ENCODE results near the gene GRIK2. TPM values are rescaled to one million over a fixed set of nuclear protein-coding genes. Genes with fewer than 3 reads are reported as not detected.

The GRIK2 gene
- total RNA-seq, 4 donors from 2014 or later, result 2.0 to 4.0 (median 2.0) TPM; not detected in 1

- H3K9me3 ChIP-seq, result no peaks in the 10 kb centered on the region
- WGBS, 2 donors (ENCODE audit: low coverage in 1 of 2), result 69% methylated on average over 4 of the region's 4 CpGs; no CpG with 5 or more reads in 1 of the 2 donors
- no peak for DNase-seq
- no peak overlapping the region for H3K4me3 ChIP-seq
- intact Hi-C loops (cut with DNase I; ENCODE audit: low total_unique reads), result no loop called here
- TF ChIP-seq CTCF (IDR thresholded peaks at IDR 0.05), result no peak
- TF ChIP-seq POLR2AphosphoS5 (IDR thresholded peaks at IDR 0.05), result no peak
- TF ChIP-seq EP300 (IDR thresholded peaks at IDR 0.05; ENCODE audit: low read depth), result no peak
- TF ChIP-seq POLR2A (IDR thresholded peaks at IDR 0.05), result no peak
- in situ Hi-C loops (cut with MboI; ENCODE audit: low pct_ligation_motif_present in 1 of 4, low pct_unique_long_range_greater_than_20kb in 1 of 4, low sequenced_read_pairs in 3 of 4), result no loop called here
- no peaks in the 10 kb centered on the region for H3K27me3 ChIP-seq
- H3K4me1 ChIP-seq, result no peaks in the 10 kb centered on the region
- H3K27ac ChIP-seq, result no peak overlapping the region
- H3K36me3 ChIP-seq, result no peaks in the 10 kb centered on the region
Measured at GRCh38 chr6:102015431-102015830, 621.9 kb downstream of the GRIK2 start.

GRCh38 chr6:102022281-102022680 lies 628.8 kb downstream of the GRIK2 start:
- Histone ChIP-seq H3K27ac (no peak overlapping the region), H3K4me1 (no peaks in the 10 kb centered on the region), H3K4me3 (no peak overlapping the region), H3K36me3 (no peaks in the 10 kb centered on the region), H3K27me3 (no peaks in the 10 kb centered on the region), H3K9me3 (no peaks in the 10 kb centered on the region)
- WGBS, 2 donors (ENCODE audit: low coverage in 1 of 2), result 77 to 83% methylated on average over 2 of the region's 2 CpGs
- DNase-seq, result no peak
- intact Hi-C loops (cut with DNase I; ENCODE audit: low total_unique reads) (no loop called here), in situ Hi-C loops (cut with MboI; ENCODE audit: low pct_ligation_motif_present in 1 of 4, low pct_unique_long_range_greater_than_20kb in 1 of 4, low sequenced_read_pairs in 3 of 4) (no loop called here)
- TF ChIP-seq POLR2AphosphoS5 (IDR thresholded peaks at IDR 0.05) (no peak), EP300 (IDR thresholded peaks at IDR 0.05; ENCODE audit: low read depth) (no peak), POLR2A (IDR thresholded peaks at IDR 0.05) (no peak), CTCF (IDR thresholded peaks at IDR 0.05) (no peak)

- no peaks in the 10 kb centered on the region for H3K27me3 ChIP-seq
- no peak for DNase-seq
- in situ Hi-C loops (cut with MboI; ENCODE audit: low pct_ligation_motif_present in 1 of 4, low pct_unique_long_range_greater_than_20kb in 1 of 4, low sequenced_read_pairs in 3 of 4), result no loop called here
- TF ChIP-seq POLR2AphosphoS5 (IDR thresholded peaks at IDR 0.05) (no peak), POLR2A (IDR thresholded peaks at IDR 0.05) (no peak), EP300 (IDR thresholded peaks at IDR 0.05; ENCODE audit: low read depth) (no peak), CTCF (IDR thresholded peaks at IDR 0.05) (no peak)
- no peak overlapping the region for H3K27ac ChIP-seq
- no peaks in the 10 kb centered on the region for H3K9me3 ChIP-seq
- no peaks in the 10 kb centered on the region for H3K4me1 ChIP-seq
- H3K36me3 ChIP-seq, result no peaks in the 10 kb centered on the region
- intact Hi-C loops (cut with DNase I; ENCODE audit: low total_unique reads), result no loop called here
- no peak overlapping the region for H3K4me3 ChIP-seq
Measured at GRCh38 chr6:102022803-102023202, 629.3 kb downstream of the GRIK2 start.

- Histone ChIP-seq H3K36me3 (no peaks in the 10 kb centered on the region), H3K27ac (no peak overlapping the region), H3K4me1 (no peaks in the 10 kb centered on the region), H3K27me3 (no peaks in the 10 kb centered on the region), H3K4me3 (no peak overlapping the region), H3K9me3 (no peaks in the 10 kb centered on the region)
- in situ Hi-C loops (cut with MboI; ENCODE audit: low pct_ligation_motif_present in 1 of 4, low pct_unique_long_range_greater_than_20kb in 1 of 4, low sequenced_read_pairs in 3 of 4), result no loop called here
- TF ChIP-seq CTCF (IDR thresholded peaks at IDR 0.05) (no peak), EP300 (IDR thresholded peaks at IDR 0.05; ENCODE audit: low read depth) (no peak), POLR2AphosphoS5 (IDR thresholded peaks at IDR 0.05) (no peak), POLR2A (IDR thresholded peaks at IDR 0.05) (no peak)
- intact Hi-C loops (cut with DNase I; ENCODE audit: low total_unique reads), result no loop called here
- WGBS, 2 donors (ENCODE audit: low coverage in 1 of 2), result 69 to 77% methylated on average over 2 to 3 of the region's 3 CpGs
- DNase-seq, result no peak
Measured at GRCh38 chr6:102023977-102024657, 630.6 kb downstream of the GRIK2 start.
